ENCODE measurements around the gene LILRB4. TPM values are rescaled to one million over a fixed set of nuclear protein-coding genes. Genes with fewer than 3 reads are reported as not detected.
"Not testable (repeated sequence)": the region's sequence is repeated elsewhere in the genome, so short reads cannot be mapped to it uniquely, and the experiment has no call there.

Gene LILRB4
- polyA plus RNA-seq, 1 donor: 2.2 TPM

DNA sequence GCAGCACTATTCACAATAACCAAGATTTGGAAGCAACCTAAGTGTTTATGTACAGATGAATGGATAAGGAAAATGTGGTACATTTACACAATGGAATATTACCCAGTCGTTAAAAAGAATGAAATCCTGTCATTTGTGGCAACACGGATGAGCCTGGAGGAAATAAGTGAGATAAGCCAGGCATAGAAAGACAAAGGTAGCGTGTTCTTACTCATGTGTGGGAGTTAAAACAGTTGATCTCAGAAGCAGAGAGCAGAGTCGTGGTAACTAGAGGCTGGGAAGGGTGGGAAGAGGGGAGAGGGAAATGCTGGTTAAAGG is 29.5 kb downstream of the LILRB4 start:
- no peaks in the 10 kb centered on the region for H3K9me3 ChIP-seq (ENCODE audit: control insufficient read depth, low read depth, low read length)
- no peaks in the 10 kb centered on the region for H3K36me3 ChIP-seq (ENCODE audit: control insufficient read depth, insufficient read depth, low read length)
- no peak overlapping the region for H3K27ac ChIP-seq (ENCODE audit: low read length)
- no peak for DNase-seq
- H3K4me1 ChIP-seq (ENCODE audit: control insufficient read depth, insufficient read depth, low read length): no peaks in the 10 kb centered on the region
- no peak overlapping the region for H3K4me3 ChIP-seq (ENCODE audit: low read length)
- H3K27me3 ChIP-seq (ENCODE audit: control insufficient read depth, insufficient read depth, low read length): no peaks in the 10 kb centered on the region
- 85% methylated on average over 3 of the region's 4 CpGs for WGBS (ENCODE audit: insufficient coverage, low lambda C conversion rate)

DNA sequence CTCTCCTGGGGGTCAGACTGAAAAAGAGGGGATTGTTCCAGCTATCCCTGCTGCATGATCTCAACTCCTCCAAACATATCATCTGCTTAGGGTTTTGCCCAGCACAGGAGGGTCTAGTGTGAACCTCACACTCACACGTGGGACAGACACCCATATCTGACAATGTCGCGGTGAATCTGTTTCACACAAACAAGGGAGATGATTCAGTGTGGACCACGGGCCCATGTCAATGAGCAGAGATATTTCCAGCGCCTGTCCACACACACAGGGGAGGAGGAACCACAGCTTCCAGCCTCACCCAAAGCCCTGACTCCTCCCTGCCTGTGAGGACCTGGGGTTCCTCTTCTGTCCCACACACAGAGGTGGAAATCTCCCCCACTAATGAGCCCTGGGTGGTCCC is 31.9 kb downstream of the LILRB4 start:
- WGBS (ENCODE audit: insufficient coverage, low lambda C conversion rate): no CpG with 5 or more reads among the region's 5 CpGs
- Histone ChIP-seq H3K4me3 (ENCODE audit: low read length) (no peak overlapping the region), H3K9me3 (ENCODE audit: control insufficient read depth, low read depth, low read length) (peaks cover 5% of the 10 kb centered on the region), H3K27ac (ENCODE audit: low read length) (no peak overlapping the region), H3K4me1 (ENCODE audit: control insufficient read depth, insufficient read depth, low read length) (no peaks in the 10 kb centered on the region), H3K27me3 (ENCODE audit: control insufficient read depth, insufficient read depth, low read length) (no peaks in the 10 kb centered on the region), H3K36me3 (ENCODE audit: control insufficient read depth, insufficient read depth, low read length) (no peaks in the 10 kb centered on the region)
- DNase-seq: no peak

DNA sequence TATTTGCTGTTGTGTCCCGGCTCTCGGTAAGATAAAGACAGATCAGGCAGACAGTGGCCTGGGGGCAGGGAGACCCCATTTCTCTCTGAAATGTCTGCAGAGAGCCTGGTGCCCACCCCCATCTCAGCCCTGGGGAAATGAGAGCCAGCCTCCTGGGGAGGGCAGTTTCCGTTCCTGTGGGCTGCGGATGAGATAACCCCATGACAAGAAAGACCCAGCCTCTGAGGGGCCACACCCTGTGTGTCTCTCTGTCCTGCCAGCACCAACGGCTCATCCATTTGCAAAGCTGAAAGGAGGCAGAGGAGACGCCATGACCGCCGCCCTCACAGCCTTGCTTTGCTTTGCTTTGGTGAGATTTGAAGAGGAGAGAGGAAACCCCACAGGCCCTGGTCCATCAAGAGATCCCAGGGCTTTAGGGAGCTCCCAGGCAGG is 33.3 kb downstream of the LILRB4 start:
- Histone ChIP-seq H3K4me1 (ENCODE audit: control insufficient read depth, insufficient read depth, low read length) (no peaks in the 10 kb centered on the region), H3K36me3 (ENCODE audit: control insufficient read depth, insufficient read depth, low read length) (no peaks in the 10 kb centered on the region), H3K4me3 (ENCODE audit: low read length) (no peak overlapping the region), H3K27ac (ENCODE audit: low read length) (no peak overlapping the region), H3K9me3 (ENCODE audit: control insufficient read depth, low read depth, low read length) (peaks cover 5% of the 10 kb centered on the region), H3K27me3 (ENCODE audit: control insufficient read depth, insufficient read depth, low read length) (no peaks in the 10 kb centered on the region)
- DNase-seq: no peak
- no CpG with 5 or more reads among the region's 8 CpGs for WGBS (ENCODE audit: insufficient coverage, low lambda C conversion rate)

DNA sequence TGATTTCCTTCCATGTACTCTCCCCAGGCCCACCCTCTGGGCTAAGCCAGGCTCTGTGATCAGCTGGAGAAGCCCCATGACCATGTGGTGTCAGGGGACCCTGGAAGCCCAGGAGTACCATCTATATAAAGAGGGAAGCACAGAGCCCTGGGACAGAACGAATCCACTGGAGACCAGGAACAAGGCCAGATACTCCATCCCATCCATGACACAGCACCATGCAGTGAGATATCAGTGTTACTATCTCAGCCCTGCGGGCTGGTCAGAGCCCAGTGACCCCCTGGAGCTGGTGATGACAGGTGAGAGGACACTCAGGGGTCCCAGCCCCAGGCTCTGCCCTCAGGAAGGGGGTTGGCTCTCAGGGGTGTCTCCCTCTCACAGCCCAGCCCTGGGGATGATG is 34.0 kb downstream of the LILRB4 start:
- no peaks in the 10 kb centered on the region for H3K27me3 ChIP-seq (ENCODE audit: control insufficient read depth, insufficient read depth, low read length)

DNA sequence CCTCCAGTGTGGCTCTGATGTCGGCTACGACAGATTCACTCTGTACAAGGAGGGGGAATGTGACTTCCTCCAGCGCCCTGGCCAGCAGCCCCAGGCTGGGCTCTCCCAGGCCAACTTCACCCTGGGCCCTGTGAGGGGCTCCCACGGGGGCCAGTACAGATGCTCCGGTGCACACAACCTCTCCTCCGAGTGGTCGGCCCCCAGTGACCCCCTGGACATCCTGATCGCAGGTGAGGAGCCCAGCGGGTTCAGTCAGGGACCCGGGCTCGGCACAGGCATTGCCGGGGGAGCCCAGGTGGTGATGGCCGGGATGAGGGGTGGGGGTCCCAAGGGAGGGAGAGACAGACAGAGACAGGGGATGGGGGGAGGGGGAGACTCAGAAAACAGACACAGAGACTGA is 34.9 kb downstream of the LILRB4 start:
- not testable (repeated sequence) for H3K9me3 ChIP-seq (ENCODE audit: control insufficient read depth, low read depth, low read length); H3K36me3 ChIP-seq (ENCODE audit: control insufficient read depth, insufficient read depth, low read length); H3K4me3 ChIP-seq (ENCODE audit: low read length); H3K4me1 ChIP-seq (ENCODE audit: control insufficient read depth, insufficient read depth, low read length); H3K27ac ChIP-seq (ENCODE audit: low read length); H3K27me3 ChIP-seq (ENCODE audit: control insufficient read depth, insufficient read depth, low read length); DNase-seq
- no CpG with 5 or more reads among the region's 13 CpGs for WGBS (ENCODE audit: insufficient coverage, low lambda C conversion rate)

More for the DNA sequence above, 34.0 kb downstream of the LILRB4 start:
- no peak overlapping the region for H3K4me3 ChIP-seq (ENCODE audit: low read length)
- H3K4me1 ChIP-seq (ENCODE audit: control insufficient read depth, insufficient read depth, low read length): no peaks in the 10 kb centered on the region
- H3K27ac ChIP-seq (ENCODE audit: low read length): no peak overlapping the region
- no peak for DNase-seq
- peaks cover 5% of the 10 kb centered on the region for H3K9me3 ChIP-seq (ENCODE audit: control insufficient read depth, low read depth, low read length)
- H3K36me3 ChIP-seq (ENCODE audit: control insufficient read depth, insufficient read depth, low read length): no peaks in the 10 kb centered on the region
- no CpG with 5 or more reads among the region's 2 CpGs for WGBS (ENCODE audit: insufficient coverage, low lambda C conversion rate)

DNA sequence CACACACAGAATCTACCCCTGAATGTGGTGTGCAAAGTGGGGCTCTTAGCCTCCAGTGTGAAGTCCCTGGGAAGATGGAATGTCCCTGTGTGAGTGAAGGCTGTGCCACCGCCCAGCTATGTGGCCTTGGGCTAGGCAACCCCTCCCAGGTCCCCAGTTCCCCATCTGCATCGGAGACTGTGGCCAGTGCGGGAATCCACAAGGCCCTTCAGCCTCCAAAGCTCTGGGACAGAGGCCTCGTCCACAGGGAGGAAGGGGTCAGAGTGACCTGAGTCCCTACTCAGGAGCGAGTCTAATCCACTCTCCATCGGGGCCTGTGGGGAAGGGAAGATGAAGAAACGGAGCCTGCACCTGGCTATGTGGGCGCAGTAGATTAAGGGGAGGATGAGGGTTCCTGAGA is 42.1 kb downstream of the LILRB4 start:
- no peak for DNase-seq
- Histone ChIP-seq H3K4me3 (ENCODE audit: low read length) (no peak overlapping the region), H3K9me3 (ENCODE audit: control insufficient read depth, low read depth, low read length) (no peaks in the 10 kb centered on the region), H3K36me3 (ENCODE audit: control insufficient read depth, insufficient read depth, low read length) (no peaks in the 10 kb centered on the region), H3K27me3 (ENCODE audit: control insufficient read depth, insufficient read depth, low read length) (no peaks in the 10 kb centered on the region), H3K4me1 (ENCODE audit: control insufficient read depth, insufficient read depth, low read length) (no peaks in the 10 kb centered on the region), H3K27ac (ENCODE audit: low read length) (no peak overlapping the region)
- 80% methylated on average over 1 of the region's 8 CpGs for WGBS (ENCODE audit: insufficient coverage, low lambda C conversion rate)

DNA sequence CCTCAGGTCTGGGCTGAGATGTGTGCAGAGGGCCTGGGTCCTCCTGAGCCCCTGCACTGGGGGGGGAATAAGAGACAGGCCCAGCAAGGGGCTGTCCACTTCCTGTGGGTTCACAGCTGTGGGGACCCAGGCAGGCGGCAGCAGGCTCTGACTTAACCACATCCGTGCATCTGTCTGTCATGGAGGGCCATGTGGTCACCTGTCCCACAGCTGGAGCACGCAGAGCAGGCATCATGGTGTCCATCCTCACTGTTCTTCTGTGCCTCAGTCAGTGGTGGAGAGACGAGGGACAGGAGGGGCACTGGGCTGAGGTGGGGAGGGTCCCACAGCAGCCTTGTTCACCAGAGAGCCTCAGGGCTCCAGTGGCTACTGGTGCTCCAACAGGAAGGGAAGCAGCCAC is 45.2 kb downstream of the LILRB4 start:
- H3K4me1 ChIP-seq (ENCODE audit: control insufficient read depth, insufficient read depth, low read length): no peaks in the 10 kb centered on the region
- H3K9me3 ChIP-seq (ENCODE audit: control insufficient read depth, low read depth, low read length): no peaks in the 10 kb centered on the region
- no peak overlapping the region for H3K4me3 ChIP-seq (ENCODE audit: low read length)
- H3K27ac ChIP-seq (ENCODE audit: low read length): no peak overlapping the region
- WGBS (ENCODE audit: insufficient coverage, low lambda C conversion rate): no CpG with 5 or more reads among the region's 4 CpGs
- no peaks in the 10 kb centered on the region for H3K36me3 ChIP-seq (ENCODE audit: control insufficient read depth, insufficient read depth, low read length)
- no peak for DNase-seq
- H3K27me3 ChIP-seq (ENCODE audit: control insufficient read depth, insufficient read depth, low read length): no peaks in the 10 kb centered on the region

DNA sequence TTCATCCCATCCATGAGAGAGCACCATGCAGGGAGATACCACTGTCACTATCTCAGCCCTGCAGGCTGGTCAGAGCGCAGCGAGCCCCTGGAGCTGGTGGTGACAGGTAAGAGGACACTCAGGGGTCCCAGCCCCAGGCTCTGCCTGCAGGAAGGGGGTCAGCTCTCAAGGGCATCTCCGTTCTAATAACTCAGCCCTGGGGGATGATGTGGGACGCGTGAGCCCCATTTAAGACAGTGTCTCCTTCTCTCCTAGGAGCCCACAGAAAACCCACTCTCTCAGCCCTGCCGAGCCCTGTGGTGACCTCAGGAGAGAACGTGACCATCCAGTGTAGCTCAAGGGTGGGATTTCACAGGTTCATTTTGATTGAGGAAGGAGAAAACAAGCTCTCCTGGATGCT is 46.0 kb downstream of the LILRB4 start:
- Histone ChIP-seq H3K36me3 (ENCODE audit: control insufficient read depth, insufficient read depth, low read length) (no peaks in the 10 kb centered on the region), H3K9me3 (ENCODE audit: control insufficient read depth, low read depth, low read length) (no peaks in the 10 kb centered on the region), H3K27ac (ENCODE audit: low read length) (no peak overlapping the region), H3K4me3 (ENCODE audit: low read length) (no peak overlapping the region), H3K27me3 (ENCODE audit: control insufficient read depth, insufficient read depth, low read length) (no peaks in the 10 kb centered on the region), H3K4me1 (ENCODE audit: control insufficient read depth, insufficient read depth, low read length) (no peaks in the 10 kb centered on the region)
- DNase-seq: no peak
- no CpG with 5 or more reads among the region's 7 CpGs for WGBS (ENCODE audit: insufficient coverage, low lambda C conversion rate)

DNA sequence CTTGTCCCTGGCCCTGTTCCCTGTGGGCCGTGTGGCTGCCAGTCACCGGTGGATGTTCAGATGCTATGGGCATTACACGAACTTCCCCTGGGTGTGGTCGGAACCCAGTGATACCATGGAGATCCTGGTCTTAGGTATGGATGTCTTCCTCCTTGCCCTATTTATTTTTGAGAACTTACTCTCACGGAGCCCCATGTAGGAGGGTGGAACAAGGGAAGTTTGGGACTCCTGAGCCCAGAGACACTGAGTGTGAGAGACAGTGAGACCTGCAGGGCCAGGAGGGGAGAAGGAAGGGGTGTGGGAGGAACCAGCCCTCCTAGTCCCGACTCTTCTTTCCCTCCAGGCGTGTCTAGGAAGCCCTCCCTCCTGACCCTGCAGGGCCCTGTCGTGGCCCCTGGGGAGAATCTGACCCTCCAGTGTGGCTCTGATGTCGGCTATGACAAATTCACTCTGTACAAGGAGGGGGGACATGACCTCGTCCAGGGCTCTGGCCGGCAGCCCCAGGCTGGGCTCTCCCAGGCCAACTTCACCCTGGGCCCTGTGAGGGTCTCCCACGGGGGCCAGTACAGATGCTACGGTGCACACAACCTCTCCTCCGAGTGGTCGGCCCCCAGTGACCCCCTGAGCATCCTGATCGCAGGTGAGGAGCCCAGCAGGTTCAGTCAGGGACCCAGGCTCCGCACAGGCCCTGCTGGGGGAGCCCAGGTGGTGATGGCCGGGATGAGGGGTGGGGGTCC is 46.6 kb downstream of the LILRB4 start:
- no peak overlapping the region for H3K27ac ChIP-seq (ENCODE audit: low read length)
- no peaks in the 10 kb centered on the region for H3K27me3 ChIP-seq (ENCODE audit: control insufficient read depth, insufficient read depth, low read length)
- H3K4me1 ChIP-seq (ENCODE audit: control insufficient read depth, insufficient read depth, low read length): no peaks in the 10 kb centered on the region
- H3K9me3 ChIP-seq (ENCODE audit: control insufficient read depth, low read depth, low read length): no peaks in the 10 kb centered on the region
- no peak for DNase-seq
- WGBS (ENCODE audit: insufficient coverage, low lambda C conversion rate): 80% methylated on average over 1 of the region's 18 CpGs
- H3K4me3 ChIP-seq (ENCODE audit: low read length): no peak overlapping the region
- H3K36me3 ChIP-seq (ENCODE audit: control insufficient read depth, insufficient read depth, low read length): no peaks in the 10 kb centered on the region

DNA sequence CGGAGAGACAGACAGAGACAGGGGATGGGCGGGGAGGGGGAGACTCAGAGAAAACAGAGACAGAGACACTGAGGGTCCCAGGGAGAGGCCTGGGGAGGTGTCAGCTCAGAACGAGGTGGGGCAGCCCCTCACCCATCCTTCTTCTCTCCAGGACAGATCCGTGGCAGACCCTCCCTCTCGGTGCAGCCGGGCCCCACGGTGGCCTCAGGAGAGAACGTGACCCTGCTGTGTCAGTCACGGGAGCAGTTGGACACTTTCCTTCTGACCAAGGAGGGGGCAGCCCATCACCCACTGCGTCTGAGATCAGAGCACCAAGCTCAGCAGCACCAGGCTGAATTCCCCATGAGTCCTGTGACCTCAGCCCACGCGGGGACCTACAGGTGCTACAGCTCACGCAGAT is 47.2 kb downstream of the LILRB4 start:
- not testable (repeated sequence) for H3K9me3 ChIP-seq (ENCODE audit: control insufficient read depth, low read depth, low read length); H3K4me1 ChIP-seq (ENCODE audit: control insufficient read depth, insufficient read depth, low read length); H3K27me3 ChIP-seq (ENCODE audit: control insufficient read depth, insufficient read depth, low read length); DNase-seq; H3K27ac ChIP-seq (ENCODE audit: low read length); H3K36me3 ChIP-seq (ENCODE audit: control insufficient read depth, insufficient read depth, low read length); H3K4me3 ChIP-seq (ENCODE audit: low read length)
- WGBS (ENCODE audit: insufficient coverage, low lambda C conversion rate): no CpG with 5 or more reads among the region's 13 CpGs

Data from large intestine (tissue), 3 donors.